GM23338 (cell line): ENCODE data around the gene PHF20. TPM values are rescaled to one million over a fixed set of nuclear protein-coding genes. Genes with fewer than 3 reads are reported as not detected.

Experiments used
- ATAC-seq: fragments of 200-7000 bp; cut with Tn5 transposase; 3 replicates; pipeline ENCODE4 v1.9.1; 2020
- DNase-seq: peaks from one replicate; pipeline ENCODE4 v3.0.0-alpha.2; 2015; ENCODE audit warnings: low spot score
- H2AFZ ChIP-seq: fragments of 200-600 bp; sonication (generic); 2 replicates; pipeline ENCODE4 v1.8.0; 2016; ENCODE audit warnings: antibody characterized with exemption, mild to moderate bottlenecking, moderate library complexity
- H3F3A ChIP-seq: fragments of 200-600 bp; sonication (generic); replicated peaks from 2 replicates; pipeline ENCODE4 v1.8.0; 2017; ENCODE audit warnings: antibody characterized with exemption, mixed run types, low read depth
- H3K27ac ChIP-seq: fragments of 200-600 bp; sonication (generic); 2 replicates; pipeline ENCODE4 v1.6.1; 2016; ENCODE audit warnings: low read depth
- H3K27me3 ChIP-seq: fragments of 200-600 bp; sonication (generic); 2 replicates; pipeline ENCODE4 v1.8.0; 2016; ENCODE audit warnings: mild to moderate bottlenecking, mixed run types, moderate library complexity; ENCODE audit not compliant: insufficient read depth
- H3K36me3 ChIP-seq: fragments of 200-600 bp; sonication (generic); 2 replicates; pipeline ENCODE4 v1.8.0; 2016; ENCODE audit warnings: mild to moderate bottlenecking; ENCODE audit not compliant: insufficient read depth
- H3K4me1 ChIP-seq: fragments of 200-600 bp; sonication (generic); 2 replicates; pipeline ENCODE4 v1.8.0; 2016; ENCODE audit warnings: mild to moderate bottlenecking, moderate library complexity; ENCODE audit not compliant: insufficient read depth
- H3K4me2 ChIP-seq: fragments of 200-600 bp; sonication (generic); 2 replicates; pipeline ENCODE4 v1.7.1; 2017; ENCODE audit warnings: mixed run types
- H3K4me3 ChIP-seq: fragments of 200-600 bp; sonication (generic); 2 replicates; pipeline ENCODE4 v1.6.1; 2016; ENCODE audit warnings: mixed run types
- H3K79me2 ChIP-seq: fragments of 200-600 bp; sonication (generic); replicated peaks from 2 replicates; pipeline ENCODE4 v1.8.0; 2017; ENCODE audit warnings: mild to moderate bottlenecking; ENCODE audit not compliant: insufficient read depth
- H3K9me2 ChIP-seq: fragments of 200-600 bp; sonication (generic); 2 replicates; pipeline ENCODE4 v1.8.0; 2017; ENCODE audit not compliant: insufficient read depth
- H4K20me1 ChIP-seq: fragments of 200-600 bp; sonication (generic); replicated peaks from 2 replicates; pipeline ENCODE4 v1.8.0; 2017; ENCODE audit warnings: mild to moderate bottlenecking; ENCODE audit not compliant: insufficient read depth
- H3K27ac Mint-ChIP-seq: 2 replicates; pipeline ENCODE4 v1.8.0; 2020; ENCODE audit warnings: inconsistent platforms, mild to moderate bottlenecking, moderate library complexity, mixed read lengths
- H3K27me3 Mint-ChIP-seq: 3 replicates; pipeline ENCODE4 v1.8.0; 2022; ENCODE audit warnings: low read depth, mild to moderate bottlenecking, moderate library complexity, mixed read lengths, inconsistent platforms; ENCODE audit not compliant: insufficient read depth, poor library complexity
- H3K36me3 Mint-ChIP-seq: 3 replicates; pipeline ENCODE4 v1.8.0; 2021; ENCODE audit warnings: low read depth, mild to moderate bottlenecking, inconsistent platforms, moderate library complexity, mixed read lengths
- H3K4me1 Mint-ChIP-seq: 3 replicates; pipeline ENCODE4 v1.8.0; 2020; ENCODE audit warnings: mild to moderate bottlenecking, inconsistent platforms, mixed read lengths
- H3K4me3 Mint-ChIP-seq: 3 replicates; pipeline ENCODE4 v1.8.0; 2021; ENCODE audit warnings: moderate library complexity, mild to moderate bottlenecking, inconsistent platforms, mixed read lengths
- H3K9me3 Mint-ChIP-seq: 3 replicates; pipeline ENCODE4 v1.8.0; 2020; ENCODE audit warnings: moderate library complexity, mild to moderate bottlenecking, inconsistent platforms, mixed read lengths
- CTCF ChIP-seq, 2 experiments: fragments of 200-600 bp in 1 of 2; sonication (generic) in 1 of 2; conservative IDR thresholded peaks; 2 replicates each; pipeline versions ENCODE4 v1.5.1 to v1.6.1; 2016 to 2017; ENCODE audit warnings: antibody characterized with exemption in 2 of 2, low read depth in 2 of 2, mild to moderate bottlenecking in 2 of 2, moderate library complexity in 1 of 2
- polyA plus RNA-seq: library from polyadenylated mRNA; unstranded; fragments of >200 nt; fragmentation: Nextera tagmentation; extraction: Ambion mirVana; gene quantifications from 2 replicates; pipeline ENCODE4 v1.2.1, GENCODE V29; 2016
- total RNA-seq: library from RNA; depleted of rRNA; stranded (reverse); fragments of >200 nt; shearing (Covaris generic); gene quantifications from 2 replicates; pipeline ENCODE4 v1.2.3, GENCODE V29; 2014
- TF ChIP-seq, protein P1 (sequence below): fragments of 250-450 bp; sonication (Bioruptor Pico); IDR thresholded peaks from 2 replicates; pipeline ENCODE4 v1.5.0; 2020; ENCODE audit warnings: mild to moderate bottlenecking, moderate library complexity

PHF20 gene
- total and polyA plus RNA-seq, 2 experiments from 2014 or later: 71.8 to 103 TPM

GRCh38 chr20:35837577-35838195 lies 65.9 kb downstream of the PHF20 start (continued):
- TF ChIP-seq, protein P1, sequence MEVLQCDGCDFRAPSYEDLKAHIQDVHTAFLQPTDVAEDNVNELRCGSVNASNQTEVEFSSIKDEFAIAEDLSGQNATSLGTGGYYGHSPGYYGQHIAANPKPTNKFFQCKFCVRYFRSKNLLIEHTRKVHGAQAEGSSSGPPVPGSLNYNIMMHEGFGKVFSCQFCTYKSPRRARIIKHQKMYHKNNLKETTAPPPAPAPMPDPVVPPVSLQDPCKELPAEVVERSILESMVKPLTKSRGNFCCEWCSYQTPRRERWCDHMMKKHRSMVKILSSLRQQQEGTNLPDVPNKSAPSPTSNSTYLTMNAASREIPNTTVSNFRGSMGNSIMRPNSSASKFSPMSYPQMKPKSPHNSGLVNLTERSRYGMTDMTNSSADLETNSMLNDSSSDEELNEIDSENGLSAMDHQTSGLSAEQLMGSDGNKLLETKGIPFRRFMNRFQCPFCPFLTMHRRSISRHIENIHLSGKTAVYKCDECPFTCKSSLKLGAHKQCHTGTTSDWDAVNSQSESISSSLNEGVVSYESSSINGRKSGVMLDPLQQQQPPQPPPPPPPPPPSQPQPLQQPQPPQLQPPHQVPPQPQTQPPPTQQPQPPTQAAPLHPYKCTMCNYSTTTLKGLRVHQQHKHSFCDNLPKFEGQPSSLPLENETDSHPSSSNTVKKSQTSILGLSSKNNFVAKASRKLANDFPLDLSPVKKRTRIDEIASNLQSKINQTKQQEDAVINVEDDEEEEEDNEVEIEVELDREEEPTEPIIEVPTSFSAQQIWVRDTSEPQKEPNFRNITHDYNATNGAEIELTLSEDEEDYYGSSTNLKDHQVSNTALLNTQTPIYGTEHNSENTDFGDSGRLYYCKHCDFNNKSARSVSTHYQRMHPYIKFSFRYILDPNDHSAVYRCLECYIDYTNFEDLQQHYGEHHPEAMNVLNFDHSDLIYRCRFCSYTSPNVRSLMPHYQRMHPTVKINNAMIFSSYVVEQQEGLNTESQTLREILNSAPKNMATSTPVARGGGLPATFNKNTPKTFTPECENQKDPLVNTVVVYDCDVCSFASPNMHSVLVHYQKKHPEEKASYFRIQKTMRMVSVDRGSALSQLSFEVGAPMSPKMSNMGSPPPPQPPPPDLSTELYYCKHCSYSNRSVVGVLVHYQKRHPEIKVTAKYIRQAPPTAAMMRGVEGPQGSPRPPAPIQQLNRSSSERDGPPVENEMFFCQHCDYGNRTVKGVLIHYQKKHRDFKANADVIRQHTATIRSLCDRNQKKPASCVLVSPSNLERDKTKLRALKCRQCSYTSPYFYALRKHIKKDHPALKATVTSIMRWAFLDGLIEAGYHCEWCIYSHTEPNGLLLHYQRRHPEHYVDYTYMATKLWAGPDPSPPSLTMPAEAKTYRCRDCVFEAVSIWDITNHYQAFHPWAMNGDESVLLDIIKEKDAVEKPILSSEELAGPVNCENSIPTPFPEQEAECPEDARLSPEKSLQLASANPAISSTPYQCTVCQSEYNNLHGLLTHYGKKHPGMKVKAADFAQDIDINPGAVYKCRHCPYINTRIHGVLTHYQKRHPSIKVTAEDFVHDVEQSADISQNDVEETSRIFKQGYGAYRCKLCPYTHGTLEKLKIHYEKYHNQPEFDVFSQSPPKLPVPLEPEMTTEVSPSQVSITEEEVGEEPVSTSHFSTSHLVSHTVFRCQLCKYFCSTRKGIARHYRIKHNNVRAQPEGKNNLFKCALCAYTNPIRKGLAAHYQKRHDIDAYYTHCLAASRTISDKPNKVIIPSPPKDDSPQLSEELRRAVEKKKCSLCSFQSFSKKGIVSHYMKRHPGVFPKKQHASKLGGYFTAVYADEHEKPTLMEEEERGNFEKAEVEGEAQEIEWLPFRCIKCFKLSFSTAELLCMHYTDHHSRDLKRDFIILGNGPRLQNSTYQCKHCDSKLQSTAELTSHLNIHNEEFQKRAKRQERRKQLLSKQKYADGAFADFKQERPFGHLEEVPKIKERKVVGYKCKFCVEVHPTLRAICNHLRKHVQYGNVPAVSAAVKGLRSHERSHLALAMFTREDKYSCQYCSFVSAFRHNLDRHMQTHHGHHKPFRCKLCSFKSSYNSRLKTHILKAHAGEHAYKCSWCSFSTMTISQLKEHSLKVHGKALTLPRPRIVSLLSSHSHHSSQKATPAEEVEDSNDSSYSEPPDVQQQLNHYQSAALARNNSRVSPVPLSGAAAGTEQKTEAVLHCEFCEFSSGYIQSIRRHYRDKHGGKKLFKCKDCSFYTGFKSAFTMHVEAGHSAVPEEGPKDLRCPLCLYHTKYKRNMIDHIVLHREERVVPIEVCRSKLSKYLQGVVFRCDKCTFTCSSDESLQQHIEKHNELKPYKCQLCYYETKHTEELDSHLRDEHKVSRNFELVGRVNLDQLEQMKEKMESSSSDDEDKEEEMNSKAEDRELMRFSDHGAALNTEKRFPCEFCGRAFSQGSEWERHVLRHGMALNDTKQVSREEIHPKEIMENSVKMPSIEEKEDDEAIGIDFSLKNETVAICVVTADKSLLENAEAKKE (CRISPR knock-in tag): no peak

DNA sequence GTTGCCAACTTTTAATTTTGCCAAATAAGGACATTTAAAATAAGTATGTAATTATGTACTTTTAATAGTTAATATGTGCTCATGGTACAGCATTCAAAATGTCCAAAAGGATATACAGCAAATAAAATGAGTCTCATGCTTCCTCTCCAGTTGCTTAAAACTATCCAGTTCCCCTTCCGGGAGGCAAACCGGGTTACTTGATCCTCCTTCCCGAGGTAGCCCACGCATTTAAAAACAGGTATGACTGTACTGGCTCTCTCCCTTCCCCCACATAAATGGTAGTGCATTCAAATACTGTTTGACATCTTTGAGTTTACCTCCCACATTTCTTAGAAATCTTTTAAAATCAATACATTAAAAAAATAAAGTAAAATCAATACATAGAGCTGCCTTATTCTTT lies 66.4 kb downstream of the PHF20 start:
- no peak overlapping the region for H3K4me2 ChIP-seq
- DNase-seq (peak; percentile 23), ATAC-seq (peak; percentile 65)
- TF ChIP-seq, protein P1 (CRISPR knock-in tag): no peak
- TF ChIP-seq CTCF (conservative IDR thresholded peaks at IDR 0.05; ENCODE audit: low read depth in 2 of 2): no peak
- peak overlapping the region; percentile 56; the same call in 1 of the 2 replicates for H3K27ac Mint-ChIP-seq
- no peak overlapping the region for H3K4me3 Mint-ChIP-seq
- H3F3A ChIP-seq: no peaks in the 10 kb centered on the region
- no peak overlapping the region for H2AFZ ChIP-seq
- H4K20me1 ChIP-seq: peaks cover 13% of the 10 kb centered on the region
- H3K79me2 ChIP-seq: peaks cover 26% of the 10 kb centered on the region
- H3K9me3 Mint-ChIP-seq: peaks cover 4% of the 10 kb centered on the region; the same call in 2 of the 3 replicates
- H3K27me3 Mint-ChIP-seq: no peaks in the 10 kb centered on the region
- H3K4me3 ChIP-seq: no peak overlapping the region
- peaks cover 30% of the 10 kb centered on the region for H3K36me3 Mint-ChIP-seq
- no peaks in the 10 kb centered on the region for H3K27me3 ChIP-seq
- H3K4me1 Mint-ChIP-seq: peaks cover 11% of the 10 kb centered on the region; the same call in 2 of the 3 replicates
- peaks cover 10% of the 10 kb centered on the region; the same call in 1 of the 2 replicates for H3K4me1 ChIP-seq
- H3K27ac ChIP-seq: 0 out of 2 replicates have a peak overlapping the region, but pooled peaks have one; percentile 72
- H3K36me3 ChIP-seq: peaks cover 10% of the 10 kb centered on the region
- H3K9me2 ChIP-seq: no peaks in the 10 kb centered on the region
